ENCODE measurements around the gene CLMN. TPM values are rescaled to one million over a fixed set of nuclear protein-coding genes. Genes with fewer than 3 reads are reported as not detected.

Gene CLMN
- total and polyA plus RNA-seq, 2 donors (not counting 3 experiments of a cell fraction or from before 2014, with no cell fraction given) = 0.72 to 9.6 TPM

DNA sequence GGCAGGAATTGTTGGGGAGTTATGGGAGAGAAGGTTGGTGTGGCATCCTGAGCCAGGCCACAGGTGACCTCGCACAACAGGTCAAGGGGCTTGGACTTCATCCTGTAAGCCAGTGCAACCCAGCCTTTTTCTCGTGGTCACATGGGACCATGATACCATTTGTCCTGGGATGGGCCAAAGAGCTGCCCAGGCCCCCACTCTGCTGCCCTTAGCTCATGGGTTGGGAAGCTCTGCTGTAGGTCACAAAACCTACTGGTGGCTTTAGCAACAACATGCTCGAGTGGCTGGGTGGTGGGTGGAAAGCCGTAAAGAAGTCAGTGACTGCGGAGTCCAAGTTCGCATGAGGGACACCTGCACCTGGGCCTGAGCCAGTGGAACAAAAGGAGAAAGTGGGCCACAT is 4.6 kb downstream of the CLMN start:
- Histone ChIP-seq H3K36me3 (ENCODE audit: control insufficient read depth in 2 of 2, extremely low read depth in 1 of 2, insufficient read depth in 2 of 2, low read length in 2 of 2) (no peaks in the 10 kb centered on the region), H3K27ac (ENCODE audit: insufficient read depth, low read depth, low read length) (no peak overlapping the region), H3K4me3 (replicated peaks in 1 of 3; ENCODE audit: insufficient read depth in 1 of 3, low read depth in 1 of 3, low read length in 3 of 3) (no peak overlapping the region), H3K79me2 (ENCODE audit: control insufficient read depth, insufficient read depth, low read length) (no peaks in the 10 kb centered on the region), H3K27me3 (ENCODE audit: control insufficient read depth in 2 of 2, insufficient read depth in 2 of 2, low read length in 2 of 2) (no peaks in the 10 kb centered on the region), H3K9me3 (replicated peaks; ENCODE audit: control insufficient read depth, insufficient read depth, low read length) (no peaks in the 10 kb centered on the region), H3K9me1 (replicated peaks; ENCODE audit: control insufficient read depth, extremely low read depth, insufficient read depth, low read length) (no peaks in the 10 kb centered on the region), H3K4me1 (ENCODE audit: control insufficient read depth, extremely low read depth, insufficient read depth, low read length) (peaks cover 17% of the 10 kb centered on the region), H3K9ac (replicated peaks; ENCODE audit: extremely low read depth, insufficient read depth, low read length) (no peak overlapping the region), H3K4me2 (ENCODE audit: insufficient read depth, low read length) (no peak overlapping the region), H4K20me1 (replicated peaks; ENCODE audit: control insufficient read depth, extremely low read depth, insufficient read depth, low read length) (no peaks in the 10 kb centered on the region), H2AFZ (ENCODE audit: low read depth, low read length) (no peak overlapping the region)
- TF ChIP-seq, protein P1, sequence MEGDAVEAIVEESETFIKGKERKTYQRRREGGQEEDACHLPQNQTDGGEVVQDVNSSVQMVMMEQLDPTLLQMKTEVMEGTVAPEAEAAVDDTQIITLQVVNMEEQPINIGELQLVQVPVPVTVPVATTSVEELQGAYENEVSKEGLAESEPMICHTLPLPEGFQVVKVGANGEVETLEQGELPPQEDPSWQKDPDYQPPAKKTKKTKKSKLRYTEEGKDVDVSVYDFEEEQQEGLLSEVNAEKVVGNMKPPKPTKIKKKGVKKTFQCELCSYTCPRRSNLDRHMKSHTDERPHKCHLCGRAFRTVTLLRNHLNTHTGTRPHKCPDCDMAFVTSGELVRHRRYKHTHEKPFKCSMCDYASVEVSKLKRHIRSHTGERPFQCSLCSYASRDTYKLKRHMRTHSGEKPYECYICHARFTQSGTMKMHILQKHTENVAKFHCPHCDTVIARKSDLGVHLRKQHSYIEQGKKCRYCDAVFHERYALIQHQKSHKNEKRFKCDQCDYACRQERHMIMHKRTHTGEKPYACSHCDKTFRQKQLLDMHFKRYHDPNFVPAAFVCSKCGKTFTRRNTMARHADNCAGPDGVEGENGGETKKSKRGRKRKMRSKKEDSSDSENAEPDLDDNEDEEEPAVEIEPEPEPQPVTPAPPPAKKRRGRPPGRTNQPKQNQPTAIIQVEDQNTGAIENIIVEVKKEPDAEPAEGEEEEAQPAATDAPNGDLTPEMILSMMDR (IDR thresholded peaks at IDR 0.05; ENCODE audit: extremely low read depth in 1 of 2, insufficient read depth in 1 of 2, low read depth in 1 of 2, low read length in 2 of 2) = no peak
- TF ChIP-seq JUN (IDR thresholded peaks at IDR 0.05; ENCODE audit: borderline replicate concordance, insufficient read depth, insufficient read length, low read depth) = no peak
- TF ChIP-seq POLR2AphosphoS5 (IDR thresholded peaks at IDR 0.05; ENCODE audit: insufficient read depth, low read depth, low read length) = no peak
- no peak for TF ChIP-seq MYC (IDR thresholded peaks at IDR 0.05; ENCODE audit: low read depth, low read length)
- TF ChIP-seq FOS (IDR thresholded peaks at IDR 0.05; ENCODE audit: borderline replicate concordance, insufficient read depth, low read length) = no peak
- TF ChIP-seq EZH2 (IDR thresholded peaks at IDR 0.05; ENCODE audit: borderline replicate concordance, low read depth, low read length, severe bottlenecking) = no peak
- TF ChIP-seq, protein P2, sequence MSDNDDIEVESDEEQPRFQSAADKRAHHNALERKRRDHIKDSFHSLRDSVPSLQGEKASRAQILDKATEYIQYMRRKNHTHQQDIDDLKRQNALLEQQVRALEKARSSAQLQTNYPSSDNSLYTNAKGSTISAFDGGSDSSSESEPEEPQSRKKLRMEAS (IDR thresholded peaks at IDR 0.05; ENCODE audit: insufficient read depth, insufficient read length) = no peak
- no peak for TF ChIP-seq GATA2 (IDR thresholded peaks at IDR 0.05; ENCODE audit: insufficient read depth, insufficient read length, low read depth, low read length)
- TF ChIP-seq POLR2A (IDR thresholded peaks at IDR 0.05; ENCODE audit: low read depth, low read length) = no peak
- DNase-seq (ENCODE audit: low read depth, low spot score) (no peak), FAIRE-seq (no peak)
- CTCF ChIA-PET = no interaction called here
- POLR2A ChIA-PET = no interaction called here
- BruUV-seq (replicated peaks) = no TSS peak
- intact Hi-C loops (cut with micrococcal nuclease) = loop anchor here (5.0 kb wide), 2 partner anchors 68 to 133 kb away; no protein-coding TSS in a partner anchor
- dilution Hi-C loops (cut with MboI; ENCODE audit: extremely low pct_ligation_motif_present, low sequenced_read_pairs) = no loop called here
